ENCODE measurements around the gene RNF152.

RNF152 gene

GRCh38 chr18:61892683-61893308 is at the start of gene RNF152:
RNF152 (minus strand) TSS chr18:61893007; CDS start chr18:61816463, 76,544 bp downstream.
- peak within 1 kb of the TSS; percentile 60 for H3K4me3 ChIP-seq (ENCODE audit: low read length)
- H2AFZ ChIP-seq (ENCODE audit: low read depth, low read length) = peak within 1 kb of the TSS; percentile 64
- H3K9me3 ChIP-seq (ENCODE audit: low read length) = no peaks in the 10 kb centered on the region
- no peaks in the 10 kb centered on the region for H3K27me3 ChIP-seq (ENCODE audit: insufficient read depth, low read length)
- H3K36me3 ChIP-seq (ENCODE audit: insufficient read depth, low read length) = peaks cover 25% of the 10 kb centered on the region
- H3K4me1 ChIP-seq (ENCODE audit: insufficient read depth, low read length) = peaks cover 18% of the 10 kb centered on the region

GRCh38 chr18:61941948-61942471 is 49.2 kb upstream of the RNF152 start:
- Histone ChIP-seq H3K9me3 (ENCODE audit: low read length) (no peaks in the 10 kb centered on the region), H3K36me3 (ENCODE audit: insufficient read depth, low read length) (no peaks in the 10 kb centered on the region), H2AFZ (ENCODE audit: low read depth, low read length) (no peak overlapping the region), H3K4me1 (ENCODE audit: insufficient read depth, low read length) (peaks cover 8% of the 10 kb centered on the region), H3K27me3 (ENCODE audit: insufficient read depth, low read length) (no peaks in the 10 kb centered on the region), H3K4me3 (ENCODE audit: low read length) (no peak overlapping the region)

GRCh38 chr18:61939046-61939674 is 46.4 kb upstream of the RNF152 start:
- H3K36me3 ChIP-seq (ENCODE audit: insufficient read depth, low read length) = no peaks in the 10 kb centered on the region
- no peak overlapping the region for H3K4me3 ChIP-seq (ENCODE audit: low read length)
- H3K9me3 ChIP-seq (ENCODE audit: low read length) = no peaks in the 10 kb centered on the region
- H3K27me3 ChIP-seq (ENCODE audit: insufficient read depth, low read length) = no peaks in the 10 kb centered on the region
- no peak overlapping the region for H2AFZ ChIP-seq (ENCODE audit: low read depth, low read length)
- H3K4me1 ChIP-seq (ENCODE audit: insufficient read depth, low read length) = no peaks in the 10 kb centered on the region

- no peaks in the 10 kb centered on the region for H3K36me3 ChIP-seq (ENCODE audit: insufficient read depth, low read length)
- peaks cover 3% of the 10 kb centered on the region for H3K9me3 ChIP-seq (ENCODE audit: low read length)
- no peaks in the 10 kb centered on the region for H3K27me3 ChIP-seq (ENCODE audit: insufficient read depth, low read length)
Observed at GRCh38 chr18:61935362-61935761, 42.6 kb upstream of the RNF152 start.

GRCh38 chr18:61931654-61932379 is 39.0 kb upstream of the RNF152 start:
- H3K27me3 ChIP-seq (ENCODE audit: insufficient read depth, low read length) = no peaks in the 10 kb centered on the region
- H3K36me3 ChIP-seq (ENCODE audit: insufficient read depth, low read length) = no peaks in the 10 kb centered on the region
- no peaks in the 10 kb centered on the region for H3K4me1 ChIP-seq (ENCODE audit: insufficient read depth, low read length)
- no peak overlapping the region for H3K4me3 ChIP-seq (ENCODE audit: low read length)
- no peak overlapping the region for H2AFZ ChIP-seq (ENCODE audit: low read depth, low read length)
- H3K9me3 ChIP-seq (ENCODE audit: low read length) = peaks cover 7% of the 10 kb centered on the region

More at GRCh38 chr18:61935362-61935761, 42.6 kb upstream of the RNF152 start:
- H3K4me1 ChIP-seq (ENCODE audit: insufficient read depth, low read length) = no peaks in the 10 kb centered on the region
- no peak overlapping the region for H3K4me3 ChIP-seq (ENCODE audit: low read length)
- H2AFZ ChIP-seq (ENCODE audit: low read depth, low read length) = no peak overlapping the region

- no peak overlapping the region for H2AFZ ChIP-seq (ENCODE audit: low read depth, low read length)
- no peak overlapping the region for H3K4me3 ChIP-seq (ENCODE audit: low read length)
Observed at GRCh38 chr18:61929881-61930640, 37.3 kb upstream of the RNF152 start.

GRCh38 chr18:61926532-61926931 is 33.7 kb upstream of the RNF152 start:
- no peak overlapping the region for H2AFZ ChIP-seq (ENCODE audit: low read depth, low read length)

More at GRCh38 chr18:61929881-61930640, 37.3 kb upstream of the RNF152 start:
- no peaks in the 10 kb centered on the region for H3K4me1 ChIP-seq (ENCODE audit: insufficient read depth, low read length)
- peaks cover 7% of the 10 kb centered on the region for H3K9me3 ChIP-seq (ENCODE audit: low read length)
- no peaks in the 10 kb centered on the region for H3K36me3 ChIP-seq (ENCODE audit: insufficient read depth, low read length)
- H3K27me3 ChIP-seq (ENCODE audit: insufficient read depth, low read length) = no peaks in the 10 kb centered on the region

GRCh38 chr18:61924550-61924949 is 31.7 kb upstream of the RNF152 start:
- Histone ChIP-seq H3K4me1 (ENCODE audit: insufficient read depth, low read length) (no peaks in the 10 kb centered on the region), H3K36me3 (ENCODE audit: insufficient read depth, low read length) (no peaks in the 10 kb centered on the region), H2AFZ (ENCODE audit: low read depth, low read length) (no peak overlapping the region), H3K4me3 (ENCODE audit: low read length) (no peak overlapping the region), H3K9me3 (ENCODE audit: low read length) (peaks cover 4% of the 10 kb centered on the region), H3K27me3 (ENCODE audit: insufficient read depth, low read length) (no peaks in the 10 kb centered on the region)

More at GRCh38 chr18:61926532-61926931, 33.7 kb upstream of the RNF152 start:
- no peaks in the 10 kb centered on the region for H3K36me3 ChIP-seq (ENCODE audit: insufficient read depth, low read length)
- H3K27me3 ChIP-seq (ENCODE audit: insufficient read depth, low read length) = no peaks in the 10 kb centered on the region
- peaks cover 4% of the 10 kb centered on the region for H3K9me3 ChIP-seq (ENCODE audit: low read length)
- no peak overlapping the region for H3K4me3 ChIP-seq (ENCODE audit: low read length)
- no peaks in the 10 kb centered on the region for H3K4me1 ChIP-seq (ENCODE audit: insufficient read depth, low read length)

GRCh38 chr18:61922435-61922834 is 29.6 kb upstream of the RNF152 start:
- no peak overlapping the region for H3K4me3 ChIP-seq (ENCODE audit: low read length)
- H3K36me3 ChIP-seq (ENCODE audit: insufficient read depth, low read length) = no peaks in the 10 kb centered on the region
- H3K9me3 ChIP-seq (ENCODE audit: low read length) = peaks cover 2% of the 10 kb centered on the region
- H3K27me3 ChIP-seq (ENCODE audit: insufficient read depth, low read length) = no peaks in the 10 kb centered on the region
- no peak overlapping the region for H2AFZ ChIP-seq (ENCODE audit: low read depth, low read length)
- H3K4me1 ChIP-seq (ENCODE audit: insufficient read depth, low read length) = no peaks in the 10 kb centered on the region

GRCh38 chr18:61921621-61922235 is 28.9 kb upstream of the RNF152 start:
- no peak overlapping the region for H2AFZ ChIP-seq (ENCODE audit: low read depth, low read length)
- no peaks in the 10 kb centered on the region for H3K9me3 ChIP-seq (ENCODE audit: low read length)
- H3K36me3 ChIP-seq (ENCODE audit: insufficient read depth, low read length) = no peaks in the 10 kb centered on the region
- no peaks in the 10 kb centered on the region for H3K4me1 ChIP-seq (ENCODE audit: insufficient read depth, low read length)
- H3K4me3 ChIP-seq (ENCODE audit: low read length) = no peak overlapping the region
- H3K27me3 ChIP-seq (ENCODE audit: insufficient read depth, low read length) = no peaks in the 10 kb centered on the region

- Histone ChIP-seq H3K27me3 (ENCODE audit: insufficient read depth, low read length) (no peaks in the 10 kb centered on the region), H3K4me1 (ENCODE audit: insufficient read depth, low read length) (no peaks in the 10 kb centered on the region), H3K9me3 (ENCODE audit: low read length) (no peaks in the 10 kb centered on the region), H3K4me3 (ENCODE audit: low read length) (no peak overlapping the region), H3K36me3 (ENCODE audit: insufficient read depth, low read length) (no peaks in the 10 kb centered on the region), H2AFZ (ENCODE audit: low read depth, low read length) (no peak overlapping the region)
Observed at GRCh38 chr18:61917818-61918217, 25.0 kb upstream of the RNF152 start.

- H3K9me3 ChIP-seq (ENCODE audit: low read length) = no peaks in the 10 kb centered on the region
- no peaks in the 10 kb centered on the region for H3K4me1 ChIP-seq (ENCODE audit: insufficient read depth, low read length)
- no peak overlapping the region for H3K4me3 ChIP-seq (ENCODE audit: low read length)
- H2AFZ ChIP-seq (ENCODE audit: low read depth, low read length) = no peak overlapping the region
- H3K36me3 ChIP-seq (ENCODE audit: insufficient read depth, low read length) = no peaks in the 10 kb centered on the region
- H3K27me3 ChIP-seq (ENCODE audit: insufficient read depth, low read length) = no peaks in the 10 kb centered on the region
Observed at GRCh38 chr18:61912476-61912875, 19.7 kb upstream of the RNF152 start.
